RPMI8226 (cell line): ENCODE data around the gene C19orf81.

ENCODE experiments used
- DNase-seq: peaks from one replicate; pipeline ENCODE4 v3.0.0-alpha.2; 2015

C19orf81 gene

DNA sequence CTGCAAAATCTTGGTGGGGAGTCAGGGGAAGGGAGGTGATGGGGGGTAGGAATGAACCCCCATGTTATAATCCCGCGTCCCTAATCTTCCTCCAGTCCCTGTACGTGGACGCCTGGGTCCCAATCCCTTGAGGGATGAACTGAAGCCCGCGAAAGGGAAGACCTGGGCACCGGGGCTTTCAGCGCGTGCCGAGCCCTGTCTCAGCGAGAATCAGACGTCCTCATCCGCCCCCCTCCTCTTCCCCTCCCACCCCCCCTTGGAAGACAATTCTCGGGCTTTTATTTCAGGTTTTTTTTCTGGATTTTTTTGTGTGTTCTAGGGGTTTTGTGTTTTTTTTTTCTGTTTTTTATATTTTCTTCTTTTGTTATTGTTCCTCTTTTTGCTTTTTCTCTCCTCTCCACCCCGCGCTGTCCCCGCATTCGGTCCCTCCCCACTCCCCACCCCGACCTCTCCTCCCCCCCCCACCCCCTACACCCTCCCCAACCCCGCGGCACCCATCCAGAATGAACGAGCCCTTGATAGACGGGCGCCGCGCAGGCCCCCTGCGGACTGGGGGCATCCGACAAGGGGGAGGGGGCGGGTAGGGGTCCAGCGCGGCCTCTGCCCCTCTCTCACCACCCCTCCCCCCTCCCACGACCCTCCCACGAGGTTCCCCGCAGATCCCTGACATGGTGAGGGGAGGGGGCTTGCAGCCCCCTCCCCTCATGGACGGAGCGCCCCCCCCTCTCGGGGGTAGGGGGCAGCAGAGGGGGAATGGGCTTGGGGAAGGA is 10.3 kb downstream of the C19orf81 start:
- DNase-seq = no peak

- no peak for DNase-seq
Measured at GRCh38 chr19:50660088-50660366, 10.8 kb downstream of the C19orf81 start.

DNA sequence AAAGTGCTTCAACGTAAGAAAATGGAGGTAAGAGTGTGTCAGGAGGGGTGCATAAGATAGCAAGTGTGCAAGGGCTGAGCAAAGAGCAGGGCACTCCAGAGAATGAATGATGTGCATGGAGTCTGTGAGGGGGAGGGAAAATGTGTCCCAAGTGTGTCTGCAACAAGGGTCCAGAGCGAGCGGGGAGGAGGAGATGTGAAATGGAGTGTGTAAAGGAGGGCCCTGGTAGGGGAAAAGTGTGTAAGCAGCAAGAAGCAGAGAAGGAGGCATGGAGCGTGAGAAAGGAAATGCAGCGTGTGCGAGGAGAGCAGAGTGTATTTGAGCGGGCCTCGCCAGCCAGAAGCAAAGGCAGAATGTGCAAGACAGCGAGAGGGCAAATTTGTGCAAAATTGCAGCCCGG is 11.8 kb downstream of the C19orf81 start:
- DNase-seq = no peak

- no peak for DNase-seq
Measured at GRCh38 chr19:50661766-50662650, 12.8 kb downstream of the C19orf81 start.

GRCh38 chr19:50662651-50663481 is 13.6 kb downstream of the C19orf81 start:
- DNase-seq = no peak

DNA sequence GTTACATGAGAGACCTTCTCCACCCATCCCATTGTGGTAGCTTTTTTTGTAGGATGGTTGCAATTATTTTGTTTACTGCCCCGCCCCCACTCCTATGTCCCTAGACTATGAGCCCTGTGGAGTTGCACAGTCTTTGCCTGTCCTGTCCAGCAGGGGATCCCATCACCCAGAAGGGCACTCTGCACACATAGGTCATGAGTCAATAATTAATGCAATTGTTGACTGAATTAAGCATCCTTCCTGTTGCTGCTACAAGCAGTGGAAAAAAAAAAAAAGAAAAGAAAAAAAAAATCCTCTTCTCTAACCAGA is 14.2 kb downstream of the C19orf81 start:
- no peak for DNase-seq

- no peak for DNase-seq
Measured at GRCh38 chr19:50664204-50664603, 15.0 kb downstream of the C19orf81 start.

DNA sequence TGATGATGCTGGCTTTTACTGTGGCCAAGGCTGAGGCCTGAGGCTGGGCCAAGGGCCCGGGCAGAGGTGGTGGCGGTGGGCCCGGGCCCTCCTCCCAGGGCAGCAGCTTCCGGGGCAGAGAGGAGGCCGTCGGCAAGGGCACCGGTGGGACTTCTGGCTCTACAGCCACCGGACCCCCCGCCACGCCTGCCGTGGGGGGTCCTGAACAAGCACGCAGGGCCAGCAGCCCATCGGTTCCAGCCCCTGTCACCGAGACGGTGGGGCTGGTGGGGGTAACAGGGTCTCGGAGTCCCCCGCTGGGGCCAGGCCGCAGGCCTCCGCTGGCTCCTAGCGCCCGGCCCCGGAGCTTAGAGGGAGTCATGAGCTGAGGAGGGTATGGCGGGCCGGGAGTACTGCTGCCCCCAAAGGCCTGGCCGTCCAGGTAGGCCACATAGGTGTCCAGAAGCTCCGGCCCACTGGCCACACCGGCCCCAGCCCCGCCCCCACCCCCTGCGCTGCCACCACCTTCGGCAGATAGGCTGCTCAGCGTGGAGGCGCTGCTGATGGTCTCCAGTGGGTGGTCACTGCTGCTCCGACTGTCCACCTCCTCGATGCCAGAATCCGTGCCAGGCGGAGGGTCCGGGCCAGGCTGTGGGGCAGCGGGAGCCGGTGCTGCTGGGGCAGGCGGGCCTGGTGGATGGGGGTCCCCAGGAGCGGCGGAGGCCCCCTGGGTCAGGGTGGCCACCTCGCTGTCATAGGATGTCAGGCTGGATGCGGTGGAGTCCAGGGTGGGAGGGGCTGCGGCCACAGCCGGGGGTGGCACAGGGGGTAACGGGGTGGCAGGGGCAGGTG is 17.3 kb downstream of the C19orf81 start:
- no peak for DNase-seq

DNA sequence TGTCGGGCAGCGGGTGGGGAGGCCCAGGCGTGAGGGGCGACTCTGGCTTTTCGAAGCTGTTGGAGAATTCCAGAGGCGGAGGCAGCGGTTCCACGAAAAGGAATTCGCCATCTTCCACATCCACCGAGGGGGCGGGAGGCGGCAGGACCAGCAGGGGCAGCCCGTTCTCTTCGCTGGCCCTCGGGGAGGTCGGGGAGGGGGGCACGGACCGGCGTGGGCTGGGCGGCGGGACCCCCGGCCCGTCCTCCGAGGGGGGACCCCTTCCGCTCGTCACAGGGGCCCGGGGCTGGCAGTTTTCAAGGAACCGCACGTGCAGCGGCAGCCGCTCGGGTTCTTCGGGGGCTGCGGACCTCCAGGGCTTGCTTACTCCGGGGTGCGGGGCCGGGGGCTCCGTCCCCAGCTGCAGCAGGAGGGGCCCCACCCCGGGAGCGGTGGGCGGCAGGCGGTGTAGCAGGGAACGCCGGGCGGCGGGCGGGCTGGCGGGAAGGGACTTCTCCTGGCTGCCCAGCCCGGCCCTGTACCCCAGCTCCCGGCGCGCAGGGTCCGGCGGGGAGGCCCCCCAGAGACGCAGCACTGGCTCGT is 18.0 kb downstream of the C19orf81 start:
- no peak for DNase-seq

DNA sequence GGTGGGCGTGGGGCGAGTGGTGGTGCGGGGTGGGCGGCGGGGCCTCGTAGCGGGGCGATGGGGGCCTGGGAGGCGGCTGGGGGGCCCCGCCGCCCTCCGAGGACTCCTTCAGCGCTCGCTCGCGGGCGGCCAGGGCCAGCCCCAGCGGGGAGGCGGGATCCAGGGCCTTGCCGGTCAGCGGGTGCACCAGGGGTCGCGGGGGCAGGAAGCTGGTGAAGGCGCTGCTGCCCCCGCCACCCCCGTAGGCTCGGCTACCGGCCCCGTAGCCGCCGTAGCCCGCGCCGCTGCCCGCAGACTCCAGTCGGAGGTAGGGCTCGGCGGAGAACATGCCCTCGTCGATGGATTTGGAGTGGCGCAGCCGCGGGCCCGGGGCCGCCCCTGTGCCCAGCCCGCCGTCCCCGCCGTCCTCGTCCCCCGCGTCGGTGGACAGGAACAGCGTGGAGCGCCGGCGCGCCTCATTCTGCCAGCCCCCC is 18.6 kb downstream of the C19orf81 start:
- no peak for DNase-seq

- no peak for DNase-seq
Measured at GRCh38 chr19:50668416-50668815, 19.2 kb downstream of the C19orf81 start.

- DNase-seq = no peak
Measured at GRCh38 chr19:50668879-50669278, 19.6 kb downstream of the C19orf81 start.

GRCh38 chr19:50669302-50670101 is 20.3 kb downstream of the C19orf81 start:
- DNase-seq = peak; percentile 61

GRCh38 chr19:50670102-50670380 is 20.8 kb downstream of the C19orf81 start:
- DNase-seq = no peak

- no peak for DNase-seq
Measured at GRCh38 chr19:50673118-50673517, 23.9 kb downstream of the C19orf81 start.

DNA sequence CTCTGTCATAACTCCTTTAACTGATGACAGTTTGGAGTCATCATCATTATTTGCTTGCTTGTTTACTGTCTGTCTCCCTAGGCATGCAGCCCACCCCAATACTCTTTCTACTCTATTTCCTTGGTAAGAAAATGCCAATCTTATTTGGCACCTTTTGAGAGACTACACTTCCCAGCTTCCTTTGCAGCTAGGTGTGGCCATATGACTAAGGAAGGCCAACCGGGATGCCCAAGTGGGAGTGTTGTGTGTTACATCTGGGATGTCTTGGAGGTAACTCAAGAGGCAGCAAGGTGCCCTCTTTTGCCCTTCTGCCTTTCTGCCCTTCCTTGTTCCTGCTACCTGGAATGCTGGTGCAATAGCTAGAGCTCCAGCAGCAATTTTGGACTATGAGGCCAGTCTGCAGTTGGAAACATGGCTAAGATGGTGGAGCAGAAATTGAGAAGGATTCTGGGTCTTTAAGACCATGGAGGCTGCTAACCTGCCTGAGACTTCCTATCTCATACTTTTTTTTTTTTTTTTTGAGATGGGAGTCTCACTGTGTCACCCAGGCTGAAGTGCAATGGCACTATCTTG is 27.5 kb downstream of the C19orf81 start:
- DNase-seq = no peak

DNA sequence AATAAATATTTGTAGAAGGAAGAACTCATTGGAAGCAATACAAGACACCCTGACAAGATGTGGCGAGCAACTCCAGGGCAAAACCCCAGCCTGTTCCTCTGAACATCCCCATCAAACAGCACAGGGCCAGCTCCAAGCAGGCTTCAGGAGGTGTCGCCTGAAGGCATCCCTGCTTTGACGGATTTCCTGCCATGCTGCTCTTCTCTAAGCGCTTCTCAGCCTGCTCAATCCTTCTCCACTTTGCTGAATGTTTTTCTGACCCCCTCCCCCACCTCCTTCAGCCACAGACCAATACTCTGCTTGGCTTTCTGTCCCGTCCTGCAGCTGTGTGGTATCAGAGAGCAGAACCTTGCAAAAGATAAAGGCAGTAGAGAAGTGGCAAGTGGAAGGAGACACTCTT is 28.4 kb downstream of the C19orf81 start:
- DNase-seq = no peak

DNA sequence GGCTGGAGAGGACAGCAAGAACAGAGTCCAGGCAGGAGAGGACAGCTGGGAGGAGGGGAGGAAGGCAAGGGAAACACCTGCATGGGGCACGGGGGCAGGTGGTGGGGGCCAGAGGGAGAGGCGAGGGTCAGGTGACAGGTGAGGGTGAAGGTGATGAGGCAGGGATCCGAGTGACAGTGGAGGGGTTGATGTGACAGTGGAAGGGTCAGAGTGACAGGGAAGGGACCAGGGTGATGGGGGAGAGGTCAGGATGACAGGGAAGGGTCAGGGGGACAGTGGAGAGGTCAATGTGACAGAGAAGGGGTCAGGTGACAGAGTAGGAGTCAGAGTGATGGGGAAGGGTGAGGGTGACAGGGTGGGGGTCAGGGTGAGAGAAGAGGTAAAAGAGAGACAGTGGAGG is 29.1 kb downstream of the C19orf81 start:
- no peak for DNase-seq

- peak; percentile 85 for DNase-seq
Measured at GRCh38 chr19:50679177-50680125, 30.2 kb downstream of the C19orf81 start.
